K562 (cell line): ENCODE results near the gene PSME1. TPM values are rescaled to one million over a fixed set of nuclear protein-coding genes. Genes with fewer than 3 reads are reported as not detected.

ENCODE experiments used
- CREBBP ChIP-seq: IDR thresholded peaks from one replicate; pipeline ENCODE4 v1.6.1; 2012; ENCODE audit warnings: low read depth, mild to moderate bottlenecking, control low read depth, inconsistent platforms, low read length
- EGR1 ChIP-seq: fragments of 450-650 bp; conservative IDR thresholded peaks from 2 replicates; pipeline ENCODE4 v1.6.1; 2017; ENCODE audit warnings: mild to moderate bottlenecking
- ETV1 ChIP-seq: fragments of 450-650 bp; conservative IDR thresholded peaks from 2 replicates; pipeline ENCODE4 v1.6.1; 2016; ENCODE audit warnings: missing genetic modification characterization, control low read depth, low read depth, missing compliant biosample characterization
- FIP1L1 ChIP-seq: fragments of 200-400 bp; formaldehyde crosslinking; IDR thresholded peaks from 2 replicates; pipeline ENCODE4 v1.6.1; 2018; ENCODE audit warnings: mild to moderate bottlenecking, low read depth, low read length; ENCODE audit not compliant: poor library complexity, severe bottlenecking
- FOXJ2 ChIP-seq: fragments of 200-800 bp; sonication (Bioruptor generic); IDR thresholded peaks from 2 replicates; pipeline ENCODE4 v1.6.1; 2016; ENCODE audit warnings: missing genetic modification characterization, missing compliant biosample characterization
- FOXJ3 ChIP-seq: sonication (generic); formaldehyde crosslinking; IDR thresholded peaks from 2 replicates; pipeline ENCODE4 v1.4.0; 2020; ENCODE audit warnings: mild to moderate bottlenecking, missing genetic modification reagents
- GTF2F1 ChIP-seq: IDR thresholded peaks from 2 replicates; pipeline ENCODE4 v1.6.1; 2011; ENCODE audit warnings: low read depth, low read length, improper control_type of control experiment
- ID3 ChIP-seq, 2 experiments: fragments of 250-450 bp in 1 of 2; fragments of 450-650 bp in 1 of 2; sonication (Bioruptor Pico) in 1 of 2; IDR thresholded peaks; 2 replicates each; pipeline versions ENCODE4 v1.6.1 to v1.8.0; 2016 to 2021; ENCODE audit warnings: mild to moderate bottlenecking in 2 of 2, moderate library complexity in 2 of 2, missing compliant biosample characterization in 1 of 2, missing genetic modification characterization in 1 of 2
- MYNN ChIP-seq, 2 experiments: sonication (generic); formaldehyde crosslinking in 1 of 2; IDR thresholded peaks; 2 replicates each; pipeline versions ENCODE4 v1.5.0 to v1.6.1; 2016 to 2020; ENCODE audit warnings: antibody characterized with exemption in 1 of 2, missing genetic modification reagents in 1 of 2
- NCOR1 ChIP-seq: fragments of 450-650 bp; IDR thresholded peaks from 2 replicates; pipeline ENCODE4 v1.6.1; 2016; ENCODE audit warnings: mild to moderate bottlenecking, moderate library complexity
- NFRKB ChIP-seq: fragments of 450-650 bp; IDR thresholded peaks from 2 replicates; pipeline ENCODE4 v1.6.1; 2016; ENCODE audit warnings: low read depth
- NR3C1 ChIP-seq: sonication (generic); formaldehyde crosslinking; IDR thresholded peaks from 2 replicates; pipeline ENCODE4 v1.8.1; 2022; ENCODE audit warnings: missing genetic modification reagents
- POLR2AphosphoS5 ChIP-seq: IDR thresholded peaks from 2 replicates; pipeline ENCODE4 v1.6.1; 2011; ENCODE audit warnings: mild to moderate bottlenecking, low read depth, low read length, moderate library complexity; ENCODE audit not compliant: control insufficient read depth, insufficient read depth
- PURB ChIP-seq: sonication (generic); formaldehyde crosslinking; IDR thresholded peaks from 2 replicates; pipeline ENCODE4 v1.9.0; 2021; ENCODE audit warnings: low read depth, mild to moderate bottlenecking, missing genetic modification reagents
- RFX7 ChIP-seq: fragments of 250-450 bp; sonication (Bioruptor Pico); IDR thresholded peaks from 2 replicates; pipeline ENCODE4 v1.5.1; 2021; ENCODE audit warnings: mild to moderate bottlenecking
- RHOXF2B ChIP-seq: fragments of 250-450 bp; sonication (Bioruptor Pico); conservative IDR thresholded peaks from 2 replicates; pipeline ENCODE4 v1.5.1; 2021
- RUNX1 ChIP-seq: sonication (generic); IDR thresholded peaks from 2 replicates; pipeline ENCODE4 v1.6.1; 2016; ENCODE audit warnings: antibody characterized with exemption, low read depth
- SIX5 ChIP-seq, 2 experiments: IDR thresholded peaks; 2 replicates each; pipeline ENCODE4 v1.6.1; 2011; ENCODE audit warnings: low read length in 2 of 2, borderline replicate concordance in 1 of 2, low read depth in 1 of 2, mild to moderate bottlenecking in 1 of 2, moderate library complexity in 1 of 2; ENCODE audit not compliant: insufficient read depth in 1 of 2
- SMARCB1 ChIP-seq: IDR thresholded peaks from 2 replicates; pipeline ENCODE4 v1.6.1; 2011; ENCODE audit warnings: improper control_type of control experiment, low read depth; ENCODE audit not compliant: insufficient read length
- SOX6 ChIP-seq: fragments of 450-650 bp; IDR thresholded peaks from 2 replicates; pipeline ENCODE4 v1.6.1; 2014; ENCODE audit warnings: mild to moderate bottlenecking
- ZNF146 ChIP-seq: IDR thresholded peaks from one replicate; pipeline ENCODE4 v1.6.1; 2018; ENCODE audit warnings: missing compliant biosample characterization; ENCODE audit not compliant: unreplicated experiment
- ZZZ3 ChIP-seq: fragments of 450-650 bp; IDR thresholded peaks from 2 replicates; pipeline ENCODE4 v1.6.1; 2016; ENCODE audit warnings: antibody characterized with exemption, mild to moderate bottlenecking, moderate library complexity
- polyA plus RNA-seq, 8 experiments: library from polyadenylated mRNA; depleted of rRNA in 4 of 8; stranded (reverse) in 5 of 8; unstranded in 3 of 8; fragments of >200 nt; fragmentation: Nextera tagmentation in 2 of 8; fragmentation: Illumina TruSeq in 1 of 8; extraction: Ambion mirVana in 2 of 8; extraction: Trizol in 1 of 8; gene quantifications; 2 replicates each; pipeline versions ENCODE4 v1.2.1 to v1.2.3, GENCODE V29; 2011 to 2014; ENCODE audit warnings: inconsistent platforms in 1 of 8, missing spikeins in 1 of 8
- total RNA-seq, 7 experiments: library from RNA; depleted of rRNA in 6 of 7; stranded (reverse); fragments of >200 nt in 6 of 7; fragmentation: Illumina TruSeq in 2 of 7; extraction: Trizol in 2 of 7; gene quantifications; 2 replicates each; pipeline versions ENCODE4 v1.2.1 to v1.2.3, GENCODE V29; 2011 to 2021; ENCODE audit warnings: low replicate concordance in 1 of 7
- TF ChIP-seq, protein P1 (sequence below): sonication (generic); formaldehyde crosslinking; IDR thresholded peaks from 2 replicates; pipeline ENCODE4 v1.9.0; 2022; ENCODE audit warnings: mild to moderate bottlenecking, missing genetic modification reagents
- TF ChIP-seq, protein P2 (sequence below): fragments of 450-650 bp; formaldehyde crosslinking; IDR thresholded peaks from 2 replicates; pipeline ENCODE4 v1.4.0; 2022; ENCODE audit warnings: mild to moderate bottlenecking, moderate library complexity
- TF ChIP-seq, protein P3 (sequence below): fragments of 450-650 bp; formaldehyde crosslinking; conservative IDR thresholded peaks from 2 replicates; pipeline ENCODE4 v1.4.0; 2022; ENCODE audit warnings: mild to moderate bottlenecking, missing genetic modification characterization

The PSME1 gene
- total and polyA plus RNA-seq, 9 of the 15 experiments (the other 6 are each of a cell fraction or from before 2014, with no cell fraction given), result 20.3 to 180 (median 67.5) TPM

GRCh38 chr14:24093901-24094840 lies 41.8 kb upstream of the PSME1 start, which contains the start of gene PCK2 (continued):
- TF ChIP-seq ID3 (CRISPR knock-in tag; IDR thresholded peaks at IDR 0.05) (no peak), ID3 (tag; IDR thresholded peaks at IDR 0.05) (0 out of 2 replicates have a peak, but pooled peaks have one; percentile 37), SOX6 (no peak), CREBBP (no peak), NFRKB (peak; percentile 35), MYNN (IDR thresholded peaks at IDR 0.05) (no peak; the same call in 1 of the 2 replicates), MYNN (CRISPR knock-in tag; IDR thresholded peaks at IDR 0.05) (no peak), NCOR1 (0 out of 2 replicates have a peak, but pooled peaks have one; percentile 4), ETV1 (tag) (peak; percentile 62), RHOXF2B (no peak), GTF2F1 (no peak), SMARCB1 (no peak), FOXJ2 (tag) (peak; percentile 70; the same call in 1 of the 2 replicates), FOXJ3 (no peak), POLR2AphosphoS5 (peak; percentile 50; the same call in 1 of the 2 replicates), EGR1 (peak; percentile 85), NR3C1 (CRISPR knock-in tag) (no peak), ZZZ3 (no peak), RFX7 (CRISPR knock-in tag) (no peak), PURB (CRISPR knock-in tag) (no peak), FIP1L1 (peak; percentile 86), ZNF146 (CRISPR knock-in tag) (no peak), SIX5 (IDR thresholded peaks at IDR 0.05; ENCODE audit: borderline replicate concordance in 1 of 2, insufficient read depth in 1 of 2, low read depth in 1 of 2, low read length in 2 of 2) (no peak), RUNX1 (no peak)
- TF ChIP-seq, protein P1, sequence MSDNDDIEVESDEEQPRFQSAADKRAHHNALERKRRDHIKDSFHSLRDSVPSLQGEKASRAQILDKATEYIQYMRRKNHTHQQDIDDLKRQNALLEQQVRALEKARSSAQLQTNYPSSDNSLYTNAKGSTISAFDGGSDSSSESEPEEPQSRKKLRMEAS (CRISPR knock-in tag), result no peak
- TF ChIP-seq, protein P2, sequence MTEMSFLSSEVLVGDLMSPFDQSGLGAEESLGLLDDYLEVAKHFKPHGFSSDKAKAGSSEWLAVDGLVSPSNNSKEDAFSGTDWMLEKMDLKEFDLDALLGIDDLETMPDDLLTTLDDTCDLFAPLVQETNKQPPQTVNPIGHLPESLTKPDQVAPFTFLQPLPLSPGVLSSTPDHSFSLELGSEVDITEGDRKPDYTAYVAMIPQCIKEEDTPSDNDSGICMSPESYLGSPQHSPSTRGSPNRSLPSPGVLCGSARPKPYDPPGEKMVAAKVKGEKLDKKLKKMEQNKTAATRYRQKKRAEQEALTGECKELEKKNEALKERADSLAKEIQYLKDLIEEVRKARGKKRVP, result peak; percentile 97
- TF ChIP-seq, protein P3, sequence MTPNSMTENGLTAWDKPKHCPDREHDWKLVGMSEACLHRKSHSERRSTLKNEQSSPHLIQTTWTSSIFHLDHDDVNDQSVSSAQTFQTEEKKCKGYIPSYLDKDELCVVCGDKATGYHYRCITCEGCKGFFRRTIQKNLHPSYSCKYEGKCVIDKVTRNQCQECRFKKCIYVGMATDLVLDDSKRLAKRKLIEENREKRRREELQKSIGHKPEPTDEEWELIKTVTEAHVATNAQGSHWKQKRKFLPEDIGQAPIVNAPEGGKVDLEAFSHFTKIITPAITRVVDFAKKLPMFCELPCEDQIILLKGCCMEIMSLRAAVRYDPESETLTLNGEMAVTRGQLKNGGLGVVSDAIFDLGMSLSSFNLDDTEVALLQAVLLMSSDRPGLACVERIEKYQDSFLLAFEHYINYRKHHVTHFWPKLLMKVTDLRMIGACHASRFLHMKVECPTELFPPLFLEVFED (CRISPR knock-in tag), result no peak
